ENCODE results near the gene PKHD1. TPM values are rescaled to one million over a fixed set of nuclear protein-coding genes. Genes with fewer than 3 reads are reported as not detected.

PKHD1 gene
- total RNA-seq, 1 experiment from 2014 or later: 0.71 TPM

DNA sequence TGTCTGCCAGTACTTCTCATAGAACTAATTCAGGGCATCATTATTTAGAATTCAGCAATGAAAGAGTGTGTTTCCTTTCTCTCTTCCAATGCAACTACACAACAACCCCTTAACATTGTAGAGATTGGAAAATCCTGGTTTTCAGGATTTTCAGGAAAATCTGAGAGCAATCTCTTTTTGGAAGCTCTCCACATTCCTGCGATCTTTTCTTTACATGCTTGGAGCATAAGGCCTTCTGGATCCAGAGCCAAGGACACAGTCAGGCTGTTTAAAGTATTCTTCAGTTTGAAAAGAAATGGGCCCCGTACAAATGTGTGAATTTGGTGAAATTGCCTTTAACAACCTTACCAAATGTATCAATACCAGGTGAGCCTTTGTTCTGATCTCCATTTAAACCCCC, 469.7 kb downstream of the PKHD1 start:
- DNase-seq: no peak
- Histone ChIP-seq H3K9me3 (replicated peaks) (no peaks in the 10 kb centered on the region), H3K27me3 (no peaks in the 10 kb centered on the region), H3K4me1 (peaks cover 23% of the 10 kb centered on the region), H3K36me3 (no peaks in the 10 kb centered on the region), H3K27ac (peak overlapping the region; percentile 38), H3K4me3 (no peak overlapping the region)

- DNase-seq: no peak
- Histone ChIP-seq H3K4me3 (no peak overlapping the region), H3K4me1 (peaks cover 23% of the 10 kb centered on the region), H3K9me3 (replicated peaks) (no peaks in the 10 kb centered on the region), H3K27me3 (no peaks in the 10 kb centered on the region), H3K36me3 (no peaks in the 10 kb centered on the region), H3K27ac (no peak overlapping the region)
These were observed 471.2 kb downstream of the PKHD1 start for GRCh38 chr6:51616243-51616642.

DNA sequence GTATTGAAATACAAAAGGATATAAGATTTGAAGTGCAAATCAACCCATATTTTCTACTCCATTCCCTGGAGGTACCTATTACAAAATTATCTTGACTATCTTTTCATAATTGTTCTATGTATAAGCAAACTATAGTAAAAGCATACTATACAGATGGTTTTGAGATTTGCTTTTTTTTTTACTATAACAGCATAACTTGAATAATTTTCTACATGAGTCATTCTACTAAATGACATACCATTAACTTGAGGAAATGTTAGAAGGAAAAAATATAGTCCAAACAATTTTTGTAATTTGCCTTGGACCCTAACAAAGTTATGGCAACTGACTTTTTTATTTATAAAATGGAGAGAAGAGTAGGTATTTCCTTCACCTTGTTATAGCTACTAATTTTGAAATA, 472.7 kb downstream of the PKHD1 start:
- H3K27me3 ChIP-seq: no peaks in the 10 kb centered on the region
- no peaks in the 10 kb centered on the region for H3K36me3 ChIP-seq
- DNase-seq: no peak

DNA sequence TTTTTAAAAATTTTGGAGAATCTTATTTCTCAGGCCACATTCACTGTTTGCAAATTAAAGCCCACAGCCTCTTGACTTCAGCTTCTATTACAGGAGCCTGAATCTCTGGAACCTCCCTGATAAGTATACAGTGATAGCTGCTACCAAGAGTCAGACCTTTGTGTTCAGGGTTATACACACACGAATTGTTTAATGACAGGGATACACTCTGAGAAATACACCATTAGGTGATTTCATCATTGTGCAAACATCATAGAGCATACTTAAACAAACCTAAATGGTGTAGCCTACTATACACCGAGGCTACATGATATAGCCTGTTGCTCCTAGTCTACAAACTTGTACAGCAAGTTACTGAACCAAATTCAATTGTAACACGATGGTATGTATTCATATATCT, 473.9 kb downstream of the PKHD1 start:
- H3K36me3 ChIP-seq: no peaks in the 10 kb centered on the region
- no peak overlapping the region for H3K27ac ChIP-seq
- peaks cover 21% of the 10 kb centered on the region for H3K4me1 ChIP-seq
- H3K27me3 ChIP-seq: no peaks in the 10 kb centered on the region
- no peak for DNase-seq
- no peak overlapping the region for H3K4me3 ChIP-seq
- no peaks in the 10 kb centered on the region for H3K9me3 ChIP-seq (replicated peaks)

More for the DNA sequence above, 472.7 kb downstream of the PKHD1 start:
- no peak overlapping the region for H3K27ac ChIP-seq
- no peaks in the 10 kb centered on the region for H3K9me3 ChIP-seq (replicated peaks)
- H3K4me1 ChIP-seq: peaks cover 23% of the 10 kb centered on the region
- H3K4me3 ChIP-seq: no peak overlapping the region

DNA sequence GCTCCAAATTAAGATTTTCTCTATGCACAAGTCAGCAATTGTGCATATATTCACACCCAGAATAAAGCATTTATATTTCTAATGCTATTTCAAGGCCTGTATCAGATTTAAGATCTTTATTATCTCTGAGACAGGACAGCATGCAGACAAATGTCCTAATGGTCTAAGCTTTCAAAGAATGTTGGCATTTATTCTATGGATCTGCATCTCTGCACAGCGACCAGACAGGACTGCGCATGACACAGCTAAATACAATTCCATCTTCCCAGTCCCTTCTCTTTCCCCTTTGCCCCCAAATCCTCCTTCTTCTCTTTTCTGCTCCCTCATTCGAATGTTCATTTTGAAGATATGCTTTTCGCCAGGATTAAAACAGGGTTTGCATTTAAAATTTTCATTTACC, 478.5 kb downstream of the PKHD1 start:
- no peak for DNase-seq
- Histone ChIP-seq H3K36me3 (no peaks in the 10 kb centered on the region), H3K4me1 (peaks cover 3% of the 10 kb centered on the region), H3K4me3 (no peak overlapping the region), H3K27me3 (no peaks in the 10 kb centered on the region), H3K27ac (peak overlapping the region; percentile 42), H3K9me3 (replicated peaks) (no peaks in the 10 kb centered on the region; the same call in 1 of the 2 replicates)

GRCh38 chr6:51608383-51608782, 479.0 kb downstream of the PKHD1 start:
- Histone ChIP-seq H3K36me3 (no peaks in the 10 kb centered on the region), H3K27ac (peak overlapping the region; percentile 42; the same call in 1 of the 2 replicates), H3K4me1 (peaks cover 3% of the 10 kb centered on the region), H3K4me3 (no peak overlapping the region), H3K9me3 (replicated peaks) (no peaks in the 10 kb centered on the region; the same call in 1 of the 2 replicates), H3K27me3 (no peaks in the 10 kb centered on the region)
- no peak for DNase-seq

DNA sequence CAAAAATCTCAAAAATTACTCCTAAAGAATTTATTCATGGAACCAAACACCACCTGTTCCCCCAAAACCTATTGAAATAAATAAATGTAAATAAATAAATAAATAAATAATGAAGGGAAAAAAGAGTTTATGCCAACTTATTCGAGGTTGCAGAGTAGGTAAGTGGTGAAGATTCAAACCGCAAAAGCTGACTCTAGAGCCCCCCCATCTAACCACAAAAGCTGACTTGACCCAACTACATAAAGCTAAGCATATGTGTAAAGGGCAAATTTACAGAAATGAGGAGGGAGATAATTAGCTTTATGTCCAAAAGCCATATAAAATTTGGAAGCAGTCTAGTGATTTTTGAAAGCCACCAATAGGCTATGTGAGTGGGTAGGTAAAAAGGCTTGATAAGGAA, 486.9 kb downstream of the PKHD1 start:
- no peak overlapping the region for H3K4me3 ChIP-seq
- no peaks in the 10 kb centered on the region for H3K27me3 ChIP-seq
- no peaks in the 10 kb centered on the region; the same call in 1 of the 2 replicates for H3K9me3 ChIP-seq (replicated peaks)
- DNase-seq: no peak
- H3K27ac ChIP-seq: no peak overlapping the region
- no peaks in the 10 kb centered on the region for H3K36me3 ChIP-seq
- peaks cover 8% of the 10 kb centered on the region; the same call in 1 of the 2 replicates for H3K4me1 ChIP-seq

DNA sequence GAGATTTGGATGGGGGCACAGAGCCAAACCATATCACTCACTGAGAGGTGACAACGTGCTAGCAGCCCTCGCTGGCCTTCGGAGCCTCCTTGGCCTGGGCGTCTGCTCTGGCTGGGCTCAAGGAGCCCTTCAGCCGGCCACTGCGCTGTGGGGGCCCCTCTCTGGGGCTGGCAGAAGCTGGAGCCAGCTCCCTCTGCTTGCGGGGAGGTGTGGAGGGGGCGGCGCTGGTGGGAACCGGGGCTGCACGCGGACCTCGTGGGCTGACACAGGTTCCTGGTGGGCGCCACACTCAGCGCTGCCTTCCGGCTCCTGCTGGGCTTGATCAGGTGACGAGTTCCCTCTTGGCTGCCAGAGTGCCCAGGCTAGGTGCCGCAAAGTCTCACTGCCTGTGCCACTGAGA, 489.2 kb downstream of the PKHD1 start:
- H3K4me1 ChIP-seq: peaks cover 8% of the 10 kb centered on the region; the same call in 1 of the 2 replicates
- no peaks in the 10 kb centered on the region for H3K36me3 ChIP-seq
- no peak overlapping the region for H3K27ac ChIP-seq
- no peak overlapping the region for H3K4me3 ChIP-seq
- DNase-seq: no peak
- H3K9me3 ChIP-seq (replicated peaks): no peaks in the 10 kb centered on the region
- no peaks in the 10 kb centered on the region for H3K27me3 ChIP-seq

- H3K4me1 ChIP-seq: no peaks in the 10 kb centered on the region
- DNase-seq: no peak
- no peak overlapping the region for H3K4me3 ChIP-seq
- no peaks in the 10 kb centered on the region for H3K36me3 ChIP-seq
- H3K9me3 ChIP-seq (replicated peaks): no peaks in the 10 kb centered on the region
- H3K27ac ChIP-seq: no peak overlapping the region
- no peaks in the 10 kb centered on the region for H3K27me3 ChIP-seq
These were observed 492.4 kb downstream of the PKHD1 start for GRCh38 chr6:51594981-51595380.

GRCh38 chr6:51585264-51585663, 502.1 kb downstream of the PKHD1 start:
- no peaks in the 10 kb centered on the region for H3K9me3 ChIP-seq (replicated peaks)
- H3K36me3 ChIP-seq: no peaks in the 10 kb centered on the region
- H3K4me3 ChIP-seq: no peak overlapping the region
- no peaks in the 10 kb centered on the region for H3K27me3 ChIP-seq
- H3K4me1 ChIP-seq: no peaks in the 10 kb centered on the region
- H3K27ac ChIP-seq: no peak overlapping the region
- no peak for DNase-seq

DNA sequence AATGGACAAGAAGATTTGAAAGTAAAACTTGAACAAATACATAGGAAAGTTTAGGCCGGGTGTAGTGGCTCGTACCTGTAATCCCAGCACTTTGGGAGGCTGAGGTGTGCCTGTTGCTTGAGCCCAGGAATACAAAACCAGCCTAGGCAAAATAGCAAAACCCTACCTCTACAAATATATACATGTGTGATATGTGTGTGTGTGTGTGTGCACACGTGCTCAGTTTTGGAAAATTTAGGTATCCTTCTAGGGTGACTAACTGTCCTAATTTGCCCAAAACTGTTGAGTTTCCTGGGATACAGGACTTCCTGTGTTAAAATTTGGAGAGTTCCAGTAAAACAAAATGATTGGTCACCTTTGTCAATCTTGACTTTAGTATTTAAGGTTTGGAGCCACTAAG, 503.2 kb downstream of the PKHD1 start:
- Histone ChIP-seq H3K27me3 (no peaks in the 10 kb centered on the region), H3K9me3 (replicated peaks) (no peaks in the 10 kb centered on the region), H3K4me1 (no peaks in the 10 kb centered on the region), H3K27ac (no peak overlapping the region), H3K4me3 (no peak overlapping the region), H3K36me3 (no peaks in the 10 kb centered on the region)
- no peak for DNase-seq

DNA sequence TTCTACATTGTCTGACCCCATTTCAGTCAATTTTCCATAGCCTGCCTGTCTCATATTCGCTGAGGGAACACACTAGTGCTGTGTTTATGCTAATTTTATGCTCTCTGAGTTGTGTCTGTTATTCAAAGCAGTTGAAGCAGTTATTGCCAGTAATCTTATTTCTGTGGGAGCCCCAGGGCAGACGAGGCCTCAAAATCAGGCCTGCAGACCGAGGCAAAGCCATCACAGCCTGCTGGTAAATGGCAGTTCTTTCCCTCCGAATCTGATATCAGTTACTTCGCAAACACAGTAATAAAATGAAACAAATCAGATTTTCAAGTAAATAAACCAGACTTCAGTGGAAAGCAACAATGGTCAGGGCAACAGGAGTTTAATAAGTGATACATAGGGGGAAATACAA, 508.4 kb downstream of the PKHD1 start:
- Histone ChIP-seq H3K4me1 (no peaks in the 10 kb centered on the region), H3K27ac (no peak overlapping the region), H3K4me3 (no peak overlapping the region), H3K27me3 (no peaks in the 10 kb centered on the region), H3K36me3 (no peaks in the 10 kb centered on the region), H3K9me3 (replicated peaks) (no peaks in the 10 kb centered on the region)
- peak in 1 of 2 experiments; percentile 1 for DNase-seq

- Histone ChIP-seq H3K9me3 (replicated peaks) (no peaks in the 10 kb centered on the region), H3K4me1 (no peaks in the 10 kb centered on the region), H3K27me3 (no peaks in the 10 kb centered on the region), H3K27ac (no peak overlapping the region), H3K36me3 (no peaks in the 10 kb centered on the region), H3K4me3 (no peak overlapping the region)
- no peak for DNase-seq
These were observed 509.1 kb downstream of the PKHD1 start for GRCh38 chr6:51578362-51578761.

GRCh38 chr6:51574040-51574439, 513.4 kb downstream of the PKHD1 start:
- no peaks in the 10 kb centered on the region for H3K4me1 ChIP-seq
- no peak for DNase-seq

DNA sequence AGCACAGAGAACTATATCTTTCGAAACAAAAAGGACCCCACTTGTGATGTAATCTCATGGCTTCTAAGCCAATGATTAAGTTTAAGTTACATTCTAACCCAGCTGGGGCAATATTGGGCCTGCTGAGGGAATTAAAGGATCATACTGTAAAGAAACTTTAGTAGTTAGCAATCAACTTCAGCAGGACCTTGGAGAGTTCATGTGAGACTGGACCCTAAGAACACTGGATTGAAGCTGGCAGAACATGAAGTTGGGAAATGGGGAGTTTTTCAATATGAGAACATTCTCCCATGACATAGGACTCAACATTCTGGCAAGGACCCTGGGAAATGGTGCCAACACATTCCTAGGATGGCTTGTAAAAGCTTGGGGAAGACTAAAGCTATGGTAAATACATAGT, 516.2 kb downstream of the PKHD1 start:
- Histone ChIP-seq H3K27me3 (no peaks in the 10 kb centered on the region), H3K4me1 (no peaks in the 10 kb centered on the region; the same call in 1 of the 2 replicates), H3K27ac (no peak overlapping the region), H3K36me3 (no peaks in the 10 kb centered on the region), H3K9me3 (replicated peaks) (no peaks in the 10 kb centered on the region), H3K4me3 (no peak overlapping the region)
- peak in 1 of 2 experiments; percentile 8 for DNase-seq

More at GRCh38 chr6:51574040-51574439, 513.4 kb downstream of the PKHD1 start:
- H3K4me3 ChIP-seq: no peak overlapping the region
- no peaks in the 10 kb centered on the region for H3K9me3 ChIP-seq (replicated peaks)
- no peak overlapping the region for H3K27ac ChIP-seq
- no peaks in the 10 kb centered on the region for H3K27me3 ChIP-seq
- no peaks in the 10 kb centered on the region for H3K36me3 ChIP-seq

DNA sequence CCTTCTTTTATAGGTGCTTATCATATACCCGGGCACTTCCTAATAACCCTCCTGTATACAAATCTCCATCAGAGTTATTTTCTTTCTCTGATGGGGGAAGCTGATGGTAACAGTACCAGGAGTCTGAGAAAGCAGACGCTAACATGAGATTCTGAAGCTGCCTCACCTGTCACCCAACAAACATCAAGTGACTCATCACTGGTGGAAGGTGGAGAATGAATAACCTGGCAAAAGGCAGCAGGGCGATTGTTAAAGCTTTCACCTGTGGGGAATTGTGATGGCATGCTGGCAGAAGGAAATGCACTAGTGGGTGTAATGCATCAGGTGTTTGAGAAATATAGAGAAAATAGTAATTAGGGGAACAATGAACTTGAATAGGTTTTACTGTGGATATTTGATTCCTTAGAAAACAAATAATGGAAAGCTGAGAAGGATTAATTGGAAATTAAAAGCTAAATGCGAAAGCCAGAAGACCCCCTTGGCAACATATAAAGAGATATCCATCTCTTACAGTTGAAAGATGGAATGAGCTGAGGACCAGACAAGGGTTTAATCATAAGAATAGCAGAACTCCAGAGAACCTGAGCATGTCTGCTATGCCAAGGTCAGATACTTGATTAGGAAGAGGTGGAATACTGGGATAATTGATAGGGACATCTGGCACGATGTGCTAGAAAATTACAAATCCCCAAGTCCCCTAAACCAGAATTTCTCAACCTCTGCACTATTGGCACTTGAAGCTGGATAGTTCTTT, 517.1 kb downstream of the PKHD1 start:
- Histone ChIP-seq H3K4me3 (no peak overlapping the region), H3K27ac (no peak overlapping the region), H3K4me1 (no peaks in the 10 kb centered on the region; the same call in 1 of the 2 replicates), H3K9me3 (replicated peaks) (no peaks in the 10 kb centered on the region), H3K36me3 (no peaks in the 10 kb centered on the region), H3K27me3 (no peaks in the 10 kb centered on the region)
- DNase-seq: no peak
